Medulla oblongata (tissue), 1 donor: ENCODE measurements around the gene RAC2.

ENCODE experiments used
- DNase-seq: peaks from one replicate; pipeline ENCODE4 v3.0.0-alpha.2; 2015; ENCODE audit errors: extremely low spot score

Gene RAC2

GRCh38 chr22:37221424-37222333, 22.4 kb downstream of the RAC2 start:
- DNase-seq, result no peak

- no peak for DNase-seq
Measured at GRCh38 chr22:37220543-37220981, 23.5 kb downstream of the RAC2 start.

- DNase-seq, result no peak
Measured at GRCh38 chr22:37219533-37219932, 24.5 kb downstream of the RAC2 start.

GRCh38 chr22:37218771-37219411, 25.2 kb downstream of the RAC2 start:
- no peak for DNase-seq

GRCh38 chr22:37218399-37218770, 25.7 kb downstream of the RAC2 start:
- DNase-seq, result no peak

- DNase-seq, result no peak
Measured at GRCh38 chr22:37215890-37216289, 28.2 kb downstream of the RAC2 start.

- DNase-seq, result no peak
Measured at GRCh38 chr22:37214731-37215030, 29.4 kb downstream of the RAC2 start.

GRCh38 chr22:37213941-37214730, 29.9 kb downstream of the RAC2 start:
- DNase-seq, result no peak

GRCh38 chr22:37213218-37213855, 30.7 kb downstream of the RAC2 start:
- no peak for DNase-seq

GRCh38 chr22:37212174-37212906, 31.7 kb downstream of the RAC2 start, which contains the start of gene SSTR3:
Gene SSTR3, minus strand, starts transcription at chr22:37212477. Its CDS starts 4,674 bp downstream, at chr22:37207803.
- no peak for DNase-seq

- no peak for DNase-seq
Measured at GRCh38 chr22:37211866-37212173, 32.2 kb downstream of the RAC2 start.

GRCh38 chr22:37211075-37211865, 32.8 kb downstream of the RAC2 start:
- DNase-seq, result no peak

GRCh38 chr22:37210041-37210803, 33.8 kb downstream of the RAC2 start:
- DNase-seq, result no peak

- no peak for DNase-seq
Measured at GRCh38 chr22:37209140-37209845, 34.8 kb downstream of the RAC2 start.

- no peak for DNase-seq
Measured at GRCh38 chr22:37208401-37209139, 35.5 kb downstream of the RAC2 start.

- no peak for DNase-seq
Measured at GRCh38 chr22:37207981-37208380, 36.1 kb downstream of the RAC2 start.

- DNase-seq, result no peak
Measured at GRCh38 chr22:37206841-37207821, 36.9 kb downstream of the RAC2 start.
